ENCODE results near the gene OR52E1.

The OR52E1 gene

GRCh38 chr11:5117588-5117987 lies 48.2 kb downstream of the OR52E1 start:
- no peak for DNase-seq (ENCODE audit: low read depth in 3 of 3)

- no peak for DNase-seq (ENCODE audit: low read depth in 3 of 3)
Observed at GRCh38 chr11:5118893-5119292, 49.5 kb downstream of the OR52E1 start.

Data from stimulated activated CD4-positive, alpha-beta T cell treated with anti-CD3 and anti-CD28 coated beads, TNF-alpha, amount 100 ng/mL, for 24 hours (primary cell).